DOHH2 (cell line): Measurements from ENCODE around the gene WHAMM.

Experiments used
- EZH2phosphoT487 ChIP-seq: fragments of 200-600 bp; sonication (generic); IDR thresholded peaks from 2 replicates; pipeline ENCODE4 v1.6.1; 2017; ENCODE audit warnings: borderline replicate concordance, mild to moderate bottlenecking, antibody characterized with exemption, low read length, moderate library complexity, mixed read lengths
- TF ChIP-seq, protein P1 (sequence below): fragments of 200-600 bp; sonication (generic); IDR thresholded peaks from one replicate; pipeline ENCODE4 v1.5.1; 2014; ENCODE audit warnings: antibody characterized with exemption, mild to moderate bottlenecking, low read depth, low read length; ENCODE audit not compliant: poor library complexity, severe bottlenecking

GRCh38 chr15:82874267-82874666, 64.8 kb downstream of the WHAMM start:
- TF ChIP-seq, protein P1, sequence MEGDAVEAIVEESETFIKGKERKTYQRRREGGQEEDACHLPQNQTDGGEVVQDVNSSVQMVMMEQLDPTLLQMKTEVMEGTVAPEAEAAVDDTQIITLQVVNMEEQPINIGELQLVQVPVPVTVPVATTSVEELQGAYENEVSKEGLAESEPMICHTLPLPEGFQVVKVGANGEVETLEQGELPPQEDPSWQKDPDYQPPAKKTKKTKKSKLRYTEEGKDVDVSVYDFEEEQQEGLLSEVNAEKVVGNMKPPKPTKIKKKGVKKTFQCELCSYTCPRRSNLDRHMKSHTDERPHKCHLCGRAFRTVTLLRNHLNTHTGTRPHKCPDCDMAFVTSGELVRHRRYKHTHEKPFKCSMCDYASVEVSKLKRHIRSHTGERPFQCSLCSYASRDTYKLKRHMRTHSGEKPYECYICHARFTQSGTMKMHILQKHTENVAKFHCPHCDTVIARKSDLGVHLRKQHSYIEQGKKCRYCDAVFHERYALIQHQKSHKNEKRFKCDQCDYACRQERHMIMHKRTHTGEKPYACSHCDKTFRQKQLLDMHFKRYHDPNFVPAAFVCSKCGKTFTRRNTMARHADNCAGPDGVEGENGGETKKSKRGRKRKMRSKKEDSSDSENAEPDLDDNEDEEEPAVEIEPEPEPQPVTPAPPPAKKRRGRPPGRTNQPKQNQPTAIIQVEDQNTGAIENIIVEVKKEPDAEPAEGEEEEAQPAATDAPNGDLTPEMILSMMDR, result no peak
- no peak for TF ChIP-seq EZH2phosphoT487
